HEK293T (cell line): ENCODE data around the gene SLC8A1.

Experiments
- CTCF ChIA-PET: fragments of 350-600 bp; formaldehyde crosslinking; extraction: SDS; loops from one replicate; lab custom pipeline; 2021; ENCODE audit warnings: antibody characterized with exemption, inconsistent platforms; lab: Yijun Ruan, JAX
- POLR2A ChIA-PET: fragments of 350-600 bp; formaldehyde crosslinking; extraction: SDS; loops from one replicate; lab custom pipeline; 2020; ENCODE audit warnings: antibody characterized with exemption, inconsistent platforms; lab: Yijun Ruan, JAX
- DNase-seq: peaks from one replicate; pipeline ENCODE4 v3.0.0; 2012; ENCODE audit warnings: mixed read lengths; ENCODE audit errors: extremely low spot score
- ARNT ChIP-seq: fragments of 450-650 bp; IDR thresholded peaks from 2 replicates; pipeline ENCODE4 v1.6.1; 2017; ENCODE audit warnings: mild to moderate bottlenecking
- BHLHE40 ChIP-seq: fragments of 450-650 bp; IDR thresholded peaks from 2 replicates; pipeline ENCODE4 v1.6.1; 2016; ENCODE audit warnings: mild to moderate bottlenecking, moderate library complexity, borderline replicate concordance
- CTBP1 ChIP-seq: fragments of 450-650 bp; IDR thresholded peaks from 2 replicates; pipeline ENCODE4 v1.6.1; 2016; ENCODE audit warnings: borderline replicate concordance
- ELF4 ChIP-seq: fragments of 450-650 bp; IDR thresholded peaks from 2 replicates; pipeline ENCODE4 v1.6.1; 2017; ENCODE audit warnings: antibody characterized with exemption
- FOXA1 ChIP-seq: fragments of 450-650 bp; IDR thresholded peaks from 2 replicates; pipeline ENCODE4 v1.6.1; 2016; ENCODE audit warnings: mild to moderate bottlenecking
- FOXK2 ChIP-seq: fragments of 450-650 bp; IDR thresholded peaks from 2 replicates; pipeline ENCODE4 v1.6.1; 2016; ENCODE audit warnings: mild to moderate bottlenecking
- FOXM1 ChIP-seq: fragments of 450-650 bp; IDR thresholded peaks from 2 replicates; pipeline ENCODE4 v1.6.1; 2017; ENCODE audit warnings: mild to moderate bottlenecking, borderline replicate concordance
- HDGF ChIP-seq: fragments of 450-650 bp; IDR thresholded peaks from 2 replicates; pipeline ENCODE4 v1.6.1; 2017; ENCODE audit warnings: antibody characterized with exemption, borderline replicate concordance
- L3MBTL2 ChIP-seq: fragments of 450-650 bp; conservative IDR thresholded peaks from 2 replicates; pipeline ENCODE4 v1.6.1; 2016; ENCODE audit warnings: mild to moderate bottlenecking
- LEF1 ChIP-seq: fragments of 450-650 bp; IDR thresholded peaks from 2 replicates; pipeline ENCODE4 v1.6.1; 2017; ENCODE audit warnings: mild to moderate bottlenecking, borderline replicate concordance
- NFRKB ChIP-seq: fragments of 450-650 bp; IDR thresholded peaks from 2 replicates; pipeline ENCODE4 v1.6.1; 2016; ENCODE audit warnings: mild to moderate bottlenecking, moderate library complexity
- SP1 ChIP-seq: fragments of 450-650 bp; IDR thresholded peaks from 2 replicates; pipeline ENCODE4 v1.6.1; 2017
- SUZ12 ChIP-seq: fragments of 450-650 bp; IDR thresholded peaks from 2 replicates; pipeline ENCODE4 v1.6.1; 2016; ENCODE audit warnings: mild to moderate bottlenecking
- TARDBP ChIP-seq: fragments of 450-650 bp; IDR thresholded peaks from 2 replicates; pipeline ENCODE4 v1.6.1; 2016
- ZNF384 ChIP-seq: fragments of 450-650 bp; IDR thresholded peaks from 2 replicates; pipeline ENCODE4 v1.6.1; 2016
- TF ChIP-seq, protein P1 (sequence below): fragments of 450-650 bp; IDR thresholded peaks from 2 replicates; pipeline ENCODE4 v1.6.1; 2016

Gene SLC8A1

DNA sequence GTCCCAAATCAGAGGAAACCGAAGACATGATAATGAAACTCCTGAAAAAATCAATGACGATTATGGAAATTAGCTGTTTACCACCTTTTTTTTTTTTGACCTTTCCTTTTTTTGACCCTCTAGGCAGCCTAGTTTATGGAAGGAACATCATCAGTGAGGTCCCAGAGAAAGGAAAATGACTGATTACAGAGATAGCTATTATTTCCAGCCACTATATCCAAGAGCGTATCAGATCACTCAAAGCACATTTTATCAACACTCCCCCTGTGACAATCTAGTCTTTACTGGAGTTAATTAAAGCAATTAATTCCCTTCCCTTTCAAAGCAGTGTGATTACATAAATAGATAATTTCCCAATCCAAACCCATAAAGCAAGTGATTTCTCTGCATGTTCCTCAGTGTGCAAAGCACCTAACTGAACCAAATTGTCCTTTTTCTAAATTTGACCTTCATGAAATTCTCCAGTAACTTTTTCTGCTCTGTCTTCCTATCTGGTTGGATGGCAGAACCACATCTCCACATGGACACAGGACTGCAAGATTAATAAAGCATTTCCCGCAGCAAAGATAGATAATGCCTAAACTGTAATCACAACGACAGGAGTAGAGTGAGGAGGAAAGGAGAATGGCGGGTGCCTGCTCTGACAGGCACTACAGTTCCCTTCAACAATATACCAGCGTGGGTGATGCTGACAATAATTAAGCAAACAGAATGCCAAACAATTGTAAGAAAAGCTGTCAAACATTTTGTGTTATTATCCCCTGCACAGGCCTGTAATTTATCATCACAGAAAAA is 194.4 kb downstream of the SLC8A1 start:
- ChIA-PET POLR2A (no interaction called here), CTCF (interaction anchor here (0.9 to 1.5 kb wide), 2 partner anchors 13 to 230 kb away, joined by 3 to 6 read pairs; no protein-coding TSS in a partner anchor)
- TF ChIP-seq FOXK2 = no peak
- no peak for TF ChIP-seq NFRKB
- no peak for TF ChIP-seq BHLHE40
- no peak for TF ChIP-seq FOXA1
- TF ChIP-seq ZNF384 = no peak
- no peak for TF ChIP-seq FOXM1
- no peak for TF ChIP-seq ELF4
- DNase-seq = no peak

DNA sequence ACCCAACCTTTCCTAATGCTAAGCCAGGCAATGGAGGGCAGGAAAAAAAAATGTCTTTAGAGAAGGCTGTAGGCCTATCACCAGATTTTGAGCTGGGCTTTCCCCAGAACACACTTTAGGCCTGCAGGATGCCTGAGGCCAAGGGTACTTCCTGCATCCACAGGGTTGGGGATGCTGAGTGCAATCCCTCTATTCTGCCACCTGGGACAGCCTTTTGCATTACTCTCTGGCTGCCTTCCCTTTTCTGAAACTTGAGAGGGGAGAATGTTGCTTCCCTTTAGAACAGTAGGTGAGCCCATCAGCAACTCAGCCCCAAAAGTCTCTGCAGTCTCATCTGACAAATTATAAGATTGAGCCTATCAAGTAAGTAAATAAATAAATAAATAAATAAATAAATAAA is 195.2 kb downstream of the SLC8A1 start:
- peak; percentile 51 for DNase-seq
- ChIA-PET CTCF (interaction anchor here (0.6 to 1.5 kb wide), 3 partner anchors 12 to 1309 kb away, joined by 3 to 6 read pairs (median 6); no protein-coding TSS in a partner anchor), POLR2A (no interaction called here)
- TF ChIP-seq ARNT (no peak), FOXK2 (no peak), TARDBP (no peak), L3MBTL2 (no peak), NFRKB (no peak), CTBP1 (no peak), LEF1 (no peak), FOXA1 (no peak), HDGF (no peak), ELF4 (no peak), SUZ12 (no peak)
- TF ChIP-seq, protein P1, sequence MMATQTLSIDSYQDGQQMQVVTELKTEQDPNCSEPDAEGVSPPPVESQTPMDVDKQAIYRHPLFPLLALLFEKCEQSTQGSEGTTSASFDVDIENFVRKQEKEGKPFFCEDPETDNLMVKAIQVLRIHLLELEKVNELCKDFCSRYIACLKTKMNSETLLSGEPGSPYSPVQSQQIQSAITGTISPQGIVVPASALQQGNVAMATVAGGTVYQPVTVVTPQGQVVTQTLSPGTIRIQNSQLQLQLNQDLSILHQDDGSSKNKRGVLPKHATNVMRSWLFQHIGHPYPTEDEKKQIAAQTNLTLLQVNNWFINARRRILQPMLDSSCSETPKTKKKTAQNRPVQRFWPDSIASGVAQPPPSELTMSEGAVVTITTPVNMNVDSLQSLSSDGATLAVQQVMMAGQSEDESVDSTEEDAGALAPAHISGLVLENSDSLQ = no peak

DNA sequence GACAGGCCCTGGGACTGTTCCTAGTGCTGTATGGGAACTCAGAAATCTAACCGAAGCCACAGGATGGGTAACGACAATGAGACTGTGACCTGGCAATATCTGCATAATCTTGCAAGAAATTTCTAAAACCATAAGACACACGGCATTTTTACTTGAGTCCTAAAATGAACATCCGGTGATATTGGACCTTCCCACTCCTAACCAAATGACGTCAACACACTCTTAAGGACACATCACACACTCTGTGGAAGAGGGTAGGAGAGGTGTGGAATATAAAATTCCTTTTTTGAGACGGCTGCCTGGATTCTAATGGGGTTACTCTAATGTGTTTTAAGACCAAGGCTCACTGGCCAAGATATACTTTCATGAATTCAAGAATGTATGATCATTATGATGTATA is 195.9 kb downstream of the SLC8A1 start:
- POLR2A ChIA-PET = no interaction called here

DNA sequence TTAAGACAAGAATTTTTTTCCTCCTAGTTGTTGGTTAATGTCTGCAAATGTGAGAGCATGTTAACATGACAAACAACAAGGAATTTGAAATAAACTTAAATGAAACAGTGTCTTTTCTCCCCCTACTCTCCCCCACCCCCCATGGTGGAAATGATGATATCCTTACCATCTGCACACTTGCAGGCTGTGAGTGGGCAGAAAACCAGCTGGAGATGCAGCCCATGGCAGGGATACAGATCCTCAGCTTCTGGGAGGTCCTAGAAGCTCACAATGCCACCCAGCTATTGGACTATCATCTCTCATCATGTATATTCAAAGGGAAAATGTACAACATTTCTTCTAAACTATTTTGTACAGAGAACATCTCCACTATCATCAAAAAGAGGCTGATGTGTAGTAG is 196.8 kb downstream of the SLC8A1 start:
- ChIA-PET POLR2A (no interaction called here), CTCF (no interaction called here)
- TF ChIP-seq SP1 (no peak), FOXA1 (no peak), BHLHE40 (no peak), ELF4 (no peak), TARDBP (no peak), ZNF384 (no peak), FOXM1 (no peak), L3MBTL2 (no peak), SUZ12 (no peak), NFRKB (no peak), CTBP1 (no peak), ARNT (no peak), FOXK2 (no peak), LEF1 (no peak), HDGF (no peak)
- TF ChIP-seq, protein P1 = no peak
- DNase-seq = no peak

More for the DNA sequence above, 195.9 kb downstream of the SLC8A1 start:
- CTCF ChIA-PET = interaction anchor here (0.6 to 1.5 kb wide), 2 partner anchors 11 to 1308 kb away, joined by 6 read pairs; no protein-coding TSS in a partner anchor
- TF ChIP-seq SUZ12 (no peak), HDGF (no peak), ARNT (no peak), L3MBTL2 (no peak), LEF1 (no peak), FOXM1 (no peak), NFRKB (no peak), TARDBP (no peak)
- TF ChIP-seq, protein P1 = no peak
- DNase-seq = no peak

GRCh38 chr2:40254611-40255010 is 197.3 kb downstream of the SLC8A1 start:
- TF ChIP-seq HDGF (no peak), NFRKB (no peak), TARDBP (no peak), ZNF384 (no peak), FOXK2 (no peak), LEF1 (no peak), SP1 (no peak), CTBP1 (no peak), SUZ12 (no peak), L3MBTL2 (no peak)
- no peak for DNase-seq
- POLR2A ChIA-PET = no interaction called here
- CTCF ChIA-PET = no interaction called here

DNA sequence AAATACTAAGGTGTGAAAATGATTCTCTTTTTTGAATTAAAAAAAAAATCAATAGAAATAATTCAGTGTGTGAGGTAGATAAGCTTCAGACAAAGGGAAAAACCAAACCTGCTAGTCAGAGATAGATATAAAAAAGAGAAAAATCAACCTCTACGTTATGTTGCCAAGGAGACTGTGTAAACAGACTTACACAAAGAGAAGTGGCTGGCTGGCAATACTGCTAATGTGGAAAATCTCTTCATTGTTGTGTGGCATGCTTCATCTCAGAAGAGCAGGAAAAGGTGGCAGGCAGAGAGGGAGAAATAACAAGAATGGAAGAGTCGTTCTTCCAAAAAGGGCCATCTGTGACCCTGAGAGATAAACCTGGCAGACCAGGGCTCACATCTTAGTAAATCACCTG is 200.8 kb downstream of the SLC8A1 start:
- ChIA-PET POLR2A (interaction anchor here (0.6 kb wide), 1 partner anchor 35 kb away, joined by 3 read pairs; no protein-coding TSS in a partner anchor), CTCF (no interaction called here)
- no peak for TF ChIP-seq ZNF384
- TF ChIP-seq FOXK2 = no peak
- TF ChIP-seq SUZ12 = no peak
- TF ChIP-seq, protein P1 = no peak
- no peak for TF ChIP-seq CTBP1
- no peak for TF ChIP-seq ARNT
- no peak for TF ChIP-seq FOXM1
- no peak for TF ChIP-seq FOXA1
- no peak for TF ChIP-seq ELF4
- TF ChIP-seq TARDBP = no peak
- no peak for TF ChIP-seq SP1
- TF ChIP-seq NFRKB = no peak
- TF ChIP-seq LEF1 = no peak
- TF ChIP-seq BHLHE40 = no peak
- no peak for TF ChIP-seq L3MBTL2
- no peak for TF ChIP-seq HDGF
- no peak for DNase-seq
